HEK293 (cell line): ENCODE measurements around the gene NKD1.

Experiments
- CTCF ChIA-PET: fragments of 350-600 bp; formaldehyde crosslinking; extraction: SDS; loops from one replicate; lab custom pipeline; 2021; ENCODE audit warnings: antibody characterized with exemption; lab: Yijun Ruan, JAX
- POLR2A ChIA-PET: fragments of 300-600 bp; formaldehyde crosslinking; extraction: SDS; loops from one replicate; lab custom pipeline; 2020; ENCODE audit warnings: antibody characterized with exemption, inconsistent platforms; lab: Yijun Ruan, JAX
- H3K27ac ChIP-seq: fragments of 200-500 bp; sonication (Bioruptor generic); 2 replicates; pipeline ENCODE4 v1.5.1; 2014; ENCODE audit warnings: low read depth, low read length, control low read depth, inconsistent platforms; ENCODE audit errors: extremely low read depth
- H3K36me3 ChIP-seq, 2 experiments: fragments of 200-500 bp in 1 of 2; sonication (Bioruptor generic) in 1 of 2; 1 replicate in 1 of 2; 2 replicates in 1 of 2; pipeline ENCODE4 v1.5.1; 2014 to 2017; ENCODE audit warnings: inconsistent platforms in 2 of 2, low read length in 2 of 2; ENCODE audit not compliant: control insufficient read depth in 2 of 2, insufficient read depth in 1 of 2
- H3K4me1 ChIP-seq: fragments of 200-500 bp; sonication (Bioruptor generic); 2 replicates; pipeline ENCODE4 v1.5.1; 2014; ENCODE audit warnings: mild to moderate bottlenecking, low read length, inconsistent platforms; ENCODE audit not compliant: control insufficient read depth, insufficient read depth
- H3K4me3 ChIP-seq: 2 replicates; pipeline ENCODE4 v1.5.1; 2011; ENCODE audit warnings: low read depth, mild to moderate bottlenecking, control low read depth, low read length, moderate library complexity
- H3K9me3 ChIP-seq: fragments of 200-500 bp; sonication (Bioruptor generic); 2 replicates; pipeline ENCODE4 v1.5.1; 2014; ENCODE audit warnings: low read depth, low read length, inconsistent platforms; ENCODE audit not compliant: control insufficient read depth, insufficient read depth
- AEBP2 ChIP-seq: fragments of 450-650 bp; formaldehyde crosslinking; IDR thresholded peaks from 2 replicates; pipeline ENCODE4 v1.5.1; 2016; ENCODE audit warnings: missing biosample characterization, missing genetic modification characterization, borderline replicate concordance
- ATF2 ChIP-seq: fragments of 450-650 bp; formaldehyde crosslinking; IDR thresholded peaks from 2 replicates; pipeline ENCODE4 v1.5.1; 2016; ENCODE audit warnings: missing biosample characterization, missing genetic modification characterization, low read depth
- BCL11B ChIP-seq: fragments of 450-650 bp; formaldehyde crosslinking; IDR thresholded peaks from 2 replicates; pipeline ENCODE4 v1.5.1; 2016; ENCODE audit warnings: low read depth, missing biosample characterization, missing genetic modification characterization
- KLF17 ChIP-seq: fragments of 450-650 bp; formaldehyde crosslinking; IDR thresholded peaks from 2 replicates; pipeline ENCODE4 v1.5.1; 2016; ENCODE audit warnings: missing biosample characterization, missing genetic modification characterization
- MZF1 ChIP-seq: fragments of 450-650 bp; formaldehyde crosslinking; IDR thresholded peaks from 2 replicates; pipeline ENCODE4 v1.5.1; 2017; ENCODE audit warnings: missing biosample characterization, missing genetic modification characterization, borderline replicate concordance
- YY2 ChIP-seq: fragments of 450-650 bp; formaldehyde crosslinking; IDR thresholded peaks from 2 replicates; pipeline ENCODE4 v1.5.1; 2016; ENCODE audit warnings: missing biosample characterization, missing genetic modification characterization
- ZBTB6 ChIP-seq: fragments of 450-650 bp; formaldehyde crosslinking; IDR thresholded peaks from 2 replicates; pipeline ENCODE4 v1.5.1; 2017; ENCODE audit warnings: missing biosample characterization, missing genetic modification characterization
- ZNF112 ChIP-seq: fragments of 450-650 bp; formaldehyde crosslinking; IDR thresholded peaks from 2 replicates; pipeline ENCODE4 v1.5.0; 2017; ENCODE audit warnings: missing biosample characterization, missing genetic modification characterization
- ZNF148 ChIP-seq: fragments of 450-650 bp; formaldehyde crosslinking; IDR thresholded peaks from 2 replicates; pipeline ENCODE4 v1.5.0; 2017; ENCODE audit warnings: missing biosample characterization, missing genetic modification characterization, borderline replicate concordance
- ZNF169 ChIP-seq: fragments of 450-650 bp; formaldehyde crosslinking; IDR thresholded peaks from 2 replicates; pipeline ENCODE4 v1.5.1; 2016; ENCODE audit warnings: missing biosample characterization, missing genetic modification characterization
- ZNF18 ChIP-seq: fragments of 450-650 bp; formaldehyde crosslinking; IDR thresholded peaks from 2 replicates; pipeline ENCODE4 v1.5.1; 2016; ENCODE audit warnings: missing biosample characterization, missing genetic modification characterization
- ZNF223 ChIP-seq: fragments of 450-650 bp; formaldehyde crosslinking; IDR thresholded peaks from 2 replicates; pipeline ENCODE4 v1.5.1; 2016; ENCODE audit warnings: missing biosample characterization, missing genetic modification characterization
- ZNF292 ChIP-seq: fragments of 450-650 bp; formaldehyde crosslinking; IDR thresholded peaks from 2 replicates; pipeline ENCODE4 v1.5.1; 2016; ENCODE audit warnings: low read depth, missing biosample characterization, missing genetic modification characterization, borderline replicate concordance
- ZNF416 ChIP-seq: fragments of 450-650 bp; formaldehyde crosslinking; IDR thresholded peaks from 2 replicates; pipeline ENCODE4 v1.5.1; 2016; ENCODE audit warnings: missing biosample characterization, missing genetic modification characterization
- ZNF510 ChIP-seq: fragments of 450-650 bp; formaldehyde crosslinking; IDR thresholded peaks from 2 replicates; pipeline ENCODE4 v1.5.1; 2018; ENCODE audit warnings: mild to moderate bottlenecking, missing genetic modification characterization, missing biosample characterization; ENCODE audit not compliant: insufficient replicate concordance
- ZNF624 ChIP-seq: fragments of 450-650 bp; formaldehyde crosslinking; IDR thresholded peaks from 2 replicates; pipeline ENCODE4 v1.5.1; 2017; ENCODE audit warnings: missing biosample characterization, missing genetic modification characterization
- ZNF664 ChIP-seq: fragments of 450-650 bp; formaldehyde crosslinking; IDR thresholded peaks from 2 replicates; pipeline ENCODE4 v1.5.1; 2016; ENCODE audit warnings: missing biosample characterization, missing genetic modification characterization
- ZNF747 ChIP-seq: fragments of 450-650 bp; formaldehyde crosslinking; IDR thresholded peaks from 2 replicates; pipeline ENCODE4 v1.5.1; 2016; ENCODE audit warnings: missing biosample characterization, missing genetic modification characterization
- ZNF837 ChIP-seq: fragments of 450-650 bp; formaldehyde crosslinking; IDR thresholded peaks from 2 replicates; pipeline ENCODE4 v1.5.1; 2016; ENCODE audit warnings: missing biosample characterization, missing genetic modification characterization

The NKD1 gene

GRCh38 chr16:50548909-50549560 lies 839 bp downstream of the NKD1 start:
- H3K4me3 ChIP-seq: peak overlapping the region; percentile 45
- TF ChIP-seq ATF2 (no peak), ZNF112 (tag by site-specific recombination) (no peak), ZNF510 (tag by site-specific recombination) (no peak), AEBP2 (tag by site-specific recombination) (no peak), YY2 (tag by site-specific recombination) (no peak), ZBTB6 (tag by site-specific recombination) (no peak), ZNF624 (tag by site-specific recombination) (no peak), MZF1 (tag by site-specific recombination) (no peak), ZNF837 (tag by site-specific recombination) (no peak), ZNF747 (tag by site-specific recombination) (no peak), ZNF169 (no peak), ZNF292 (no peak), ZNF148 (tag by site-specific recombination) (no peak), BCL11B (tag by site-specific recombination) (no peak), ZNF223 (tag by site-specific recombination) (no peak), ZNF664 (no peak), KLF17 (tag by site-specific recombination) (no peak), ZNF416 (no peak), ZNF18 (tag by site-specific recombination) (no peak)
- TF ChIP-seq, all 188 proteins: peak for 0
- no peaks in the 10 kb centered on the region for H3K4me1 ChIP-seq
- H3K27ac ChIP-seq: no peak overlapping the region; the same call in 1 of the 2 replicates
- POLR2A ChIA-PET: no interaction called here
- no peaks in the 10 kb centered on the region for H3K36me3 ChIP-seq
- CTCF ChIA-PET: no interaction called here
- no peaks in the 10 kb centered on the region for H3K9me3 ChIP-seq
